Esophagus mucosa (tissue), 1 donor: ENCODE results near the gene ENTPD2. TPM values are rescaled to one million over a fixed set of nuclear protein-coding genes. Genes with fewer than 3 reads are reported as not detected.
"Not testable (repeated sequence)": the region's sequence is repeated elsewhere in the genome, so short reads cannot be mapped to it uniquely, and the experiment has no call there.

ENCODE experiments used
- ATAC-seq: fragments of 200-7000 bp; cut with Tn5 transposase; one replicate; pipeline ENCODE4 v1.9.1; 2020
- total RNA-seq: library from RNA; stranded (reverse); gene quantifications from one replicate; pipeline ENCODE4 v1.2.4, GENCODE V29; 2023
- donor health status: DM: yes; HTN: yes; CAD: no.

Gene ENTPD2
- total RNA-seq, 1 donor from 2014 or later, result 2.9 TPM

DNA sequence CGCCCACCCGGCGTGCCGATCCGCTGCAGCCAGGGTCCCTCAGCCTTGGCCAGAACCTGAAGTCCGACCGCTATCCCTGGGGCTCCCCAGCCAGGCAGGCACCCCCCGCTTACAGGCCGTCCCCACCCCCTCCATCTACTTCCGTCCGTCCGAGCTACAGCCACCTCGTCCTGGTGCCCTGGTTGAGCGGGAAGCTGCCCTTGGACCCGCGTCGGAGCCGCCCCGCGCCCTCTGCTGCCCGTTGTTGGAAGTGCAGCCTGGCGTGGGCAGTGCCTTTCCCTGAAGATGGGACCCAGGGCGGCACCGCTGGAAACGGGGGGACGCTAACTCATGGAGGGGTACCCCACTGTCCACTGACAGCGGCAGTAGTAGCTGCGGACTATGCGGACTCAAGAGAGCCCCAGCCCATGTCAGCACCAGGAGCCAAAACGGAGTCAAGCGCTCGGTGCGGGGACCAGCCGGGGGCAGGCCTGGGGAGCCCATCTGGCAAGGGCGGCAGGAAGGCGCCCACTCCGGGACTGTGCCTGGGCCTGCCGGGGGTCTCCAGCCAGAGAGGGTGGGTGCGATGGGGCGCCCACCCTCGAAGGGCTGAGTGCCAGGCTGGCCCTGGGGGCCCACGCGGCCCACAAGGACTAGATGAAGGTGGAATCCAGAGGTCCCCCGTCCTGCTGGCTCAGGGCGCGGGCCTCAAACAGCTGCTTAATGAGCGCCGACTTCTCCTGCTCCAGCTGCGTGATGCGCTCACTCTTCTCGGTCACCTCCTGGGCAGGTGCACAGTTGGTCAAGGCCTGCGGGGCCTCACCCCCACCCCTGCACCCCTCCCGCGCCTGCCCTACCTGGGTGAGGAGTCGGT, 10.4 kb upstream of the ENTPD2 start:
- ATAC-seq, result peak; percentile 44

DNA sequence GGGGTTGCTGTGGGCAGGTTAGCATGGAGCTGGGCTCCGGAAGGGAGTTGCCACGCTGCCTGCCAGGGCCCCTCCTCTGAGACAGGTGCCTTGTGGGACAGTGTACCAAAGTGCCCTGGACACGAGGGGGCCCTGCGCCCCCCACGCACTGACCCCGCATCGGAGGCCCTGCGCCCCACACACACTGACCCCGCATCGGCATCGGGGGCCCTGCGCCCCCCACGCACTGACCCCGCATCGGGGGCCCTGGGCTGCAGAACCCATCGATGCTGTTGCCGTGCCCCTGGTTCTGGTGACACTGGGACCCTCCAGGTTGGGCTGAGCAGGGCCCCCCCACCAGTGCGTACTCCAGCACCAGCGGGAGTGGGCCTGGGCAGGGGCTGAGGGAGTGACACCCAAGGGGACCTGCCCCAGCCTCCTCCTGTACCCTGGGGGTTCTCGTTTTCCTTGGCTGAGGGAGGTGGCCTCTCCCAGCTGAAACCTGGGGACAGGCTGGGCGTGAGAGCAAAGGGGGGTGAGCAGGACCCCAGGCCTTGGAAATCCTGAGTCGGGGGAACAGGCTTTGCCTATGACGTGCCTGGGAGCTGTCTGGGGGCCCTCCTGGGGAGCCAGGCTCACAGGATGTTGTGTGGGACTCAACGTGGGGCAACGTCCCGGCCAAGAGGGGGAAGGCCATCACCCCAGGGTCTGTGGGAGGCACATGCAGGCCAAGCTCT, 9.6 kb upstream of the ENTPD2 start:
- no peak for ATAC-seq

GRCh38 chr9:137062798-137063197, 8.9 kb upstream of the ENTPD2 start:
- not testable (repeated sequence) for ATAC-seq

DNA sequence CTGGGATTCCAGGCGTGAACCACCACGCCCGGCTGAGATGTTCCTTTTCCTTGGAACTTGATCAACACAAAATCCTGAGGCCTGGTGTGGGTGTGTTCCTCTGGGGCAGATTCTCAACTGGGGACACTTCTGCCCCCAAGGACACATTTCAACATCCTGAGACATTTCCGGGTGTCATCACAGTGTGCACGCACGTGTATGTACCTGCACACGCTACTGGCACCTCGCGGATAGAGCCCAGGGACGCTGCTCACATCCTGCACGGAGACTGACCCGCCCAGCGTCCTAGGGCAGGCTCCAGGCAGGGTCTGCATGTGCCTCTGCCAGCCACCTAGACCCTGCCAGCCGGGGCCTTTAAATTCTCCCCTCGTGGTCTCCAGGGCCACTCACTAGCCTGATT, 8.5 kb upstream of the ENTPD2 start:
- ATAC-seq, result peak; percentile 42

- ATAC-seq, result no peak
Observed at GRCh38 chr9:137058521-137059234, 4.8 kb upstream of the ENTPD2 start.

DNA sequence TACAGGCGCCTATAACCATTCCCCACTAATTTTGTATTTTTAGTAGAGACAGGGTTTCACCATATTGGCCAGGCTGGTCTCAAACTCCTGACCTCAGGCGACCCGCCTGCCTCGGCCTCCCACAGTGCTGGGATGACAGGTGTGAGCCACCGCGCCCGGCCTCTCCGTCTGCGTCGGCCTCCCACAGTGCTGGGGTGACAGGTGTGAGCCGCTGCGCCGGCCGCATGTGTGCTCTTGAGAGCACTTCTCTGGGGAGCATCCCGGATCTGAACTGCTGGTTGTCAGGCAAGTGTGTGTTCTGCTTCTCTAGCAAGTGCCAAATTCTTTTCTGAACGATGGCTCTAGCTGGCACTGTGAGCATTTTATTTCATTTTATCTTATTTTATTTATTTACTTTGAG, 3.7 kb upstream of the ENTPD2 start:
- ATAC-seq, result no peak

DNA sequence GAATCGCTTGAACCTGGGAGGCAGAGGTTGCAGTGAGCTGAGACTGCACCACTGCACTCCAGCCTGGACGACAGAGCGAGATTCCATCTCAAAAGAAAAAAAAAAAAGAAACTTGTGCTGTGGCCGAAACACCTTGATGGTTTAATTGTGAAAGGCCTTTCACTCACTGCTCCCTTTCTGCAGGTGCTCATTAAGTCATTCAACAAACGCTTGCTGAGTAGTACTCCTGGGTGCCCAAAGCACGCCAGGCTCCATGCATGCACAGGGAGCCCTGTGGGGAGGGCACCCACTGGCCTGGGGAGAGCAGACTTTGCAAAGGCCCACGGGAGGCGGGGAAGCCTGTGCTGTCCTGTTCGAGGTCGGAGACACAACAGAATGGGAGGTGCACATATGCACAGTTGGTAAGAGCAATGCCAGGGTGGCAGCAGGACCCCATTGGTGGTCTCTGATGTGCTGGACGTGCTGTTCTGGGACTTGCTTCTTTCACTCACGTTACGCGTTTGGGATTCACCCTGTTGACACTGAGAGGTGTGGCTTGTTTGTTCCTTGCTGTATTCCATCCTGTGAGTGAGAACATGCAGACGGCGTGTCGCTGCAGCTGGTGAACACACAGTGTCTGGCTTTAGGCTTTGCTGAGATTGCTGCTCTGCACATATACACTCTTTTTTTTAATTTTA, 3.0 kb upstream of the ENTPD2 start:
- ATAC-seq, result no peak

- no peak for ATAC-seq
Observed at GRCh38 chr9:137055385-137056364, 1.8 kb upstream of the ENTPD2 start.

GRCh38 chr9:137054932-137055384, 1.1 kb upstream of the ENTPD2 start:
- ATAC-seq, result no peak

DNA sequence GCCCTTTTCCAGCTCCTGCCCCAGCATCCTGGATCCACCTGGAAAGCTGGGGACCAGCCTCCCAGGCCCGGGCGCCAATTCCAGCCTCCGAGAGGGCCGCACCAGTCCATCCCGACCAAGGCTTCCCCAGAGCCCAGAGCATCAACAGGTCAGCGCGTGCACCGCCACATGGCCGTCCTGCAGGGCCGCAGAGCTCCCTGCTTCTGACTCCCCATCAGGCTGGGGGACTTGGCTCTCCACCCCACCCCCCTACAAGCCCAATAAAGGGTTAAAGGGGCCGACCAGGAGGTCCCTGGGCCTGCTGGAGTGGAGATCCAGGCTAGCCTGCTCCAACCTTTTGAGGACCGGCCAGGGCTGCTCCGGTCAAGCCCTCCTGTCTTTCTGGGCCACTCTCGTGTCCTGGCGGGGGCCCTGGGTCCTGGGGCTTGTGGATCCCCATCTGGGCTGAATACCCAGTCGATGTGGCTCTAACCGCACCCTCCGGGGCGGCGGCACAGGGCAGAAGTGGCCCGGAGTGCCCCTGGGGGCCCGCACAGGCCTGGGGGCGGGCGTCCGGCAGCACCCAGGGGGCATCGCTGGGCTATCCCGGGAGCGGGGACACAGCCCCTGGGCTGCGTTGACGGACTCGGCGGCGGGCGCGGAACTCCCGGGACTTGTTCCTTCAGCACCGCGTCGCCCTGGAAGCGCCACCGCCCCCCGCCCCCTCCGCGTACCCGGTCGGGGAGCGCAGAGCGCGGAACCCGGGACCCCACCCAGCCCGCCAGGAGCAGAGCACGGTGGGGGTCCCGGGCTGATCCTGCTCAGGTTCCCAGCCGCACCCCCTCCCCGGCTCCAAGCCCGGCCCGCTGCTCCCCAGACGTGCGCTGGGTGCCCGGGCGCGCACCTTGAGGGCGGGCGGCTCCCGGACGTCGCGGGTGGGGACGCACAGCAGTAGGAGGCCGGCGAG, 590 bp downstream of the ENTPD2 start:
- peak; percentile 48 for ATAC-seq

DNA sequence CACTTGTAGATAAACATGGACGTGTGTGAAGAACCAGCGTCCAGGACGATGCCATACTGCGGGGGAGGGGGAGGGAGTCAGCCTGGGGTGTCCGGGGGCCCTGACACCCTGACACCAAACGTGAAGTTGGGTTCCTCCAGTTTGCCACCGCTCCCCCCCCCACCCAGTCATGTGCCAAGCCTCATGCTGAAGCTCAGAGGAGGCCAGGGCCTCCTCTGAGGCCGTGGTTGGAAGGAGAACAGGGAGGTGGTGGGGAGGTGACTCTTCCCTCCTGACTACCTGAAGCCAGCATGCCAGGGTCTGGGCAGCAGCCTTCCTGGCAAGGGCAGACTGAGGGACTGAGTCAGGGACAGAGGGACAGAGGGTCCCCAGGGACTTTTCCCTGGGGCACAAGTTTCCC, 1.6 kb downstream of the ENTPD2 start:
- ATAC-seq, result no peak

GRCh38 chr9:137051145-137051724, 2.6 kb downstream of the ENTPD2 start:
- no peak for ATAC-seq

GRCh38 chr9:137050570-137050969, 3.3 kb downstream of the ENTPD2 start:
- no peak for ATAC-seq

- ATAC-seq, result no peak
Observed at GRCh38 chr9:137049544-137050449, 4.1 kb downstream of the ENTPD2 start.

- ATAC-seq, result no peak
Observed at GRCh38 chr9:137048655-137049543, 5.0 kb downstream of the ENTPD2 start.

DNA sequence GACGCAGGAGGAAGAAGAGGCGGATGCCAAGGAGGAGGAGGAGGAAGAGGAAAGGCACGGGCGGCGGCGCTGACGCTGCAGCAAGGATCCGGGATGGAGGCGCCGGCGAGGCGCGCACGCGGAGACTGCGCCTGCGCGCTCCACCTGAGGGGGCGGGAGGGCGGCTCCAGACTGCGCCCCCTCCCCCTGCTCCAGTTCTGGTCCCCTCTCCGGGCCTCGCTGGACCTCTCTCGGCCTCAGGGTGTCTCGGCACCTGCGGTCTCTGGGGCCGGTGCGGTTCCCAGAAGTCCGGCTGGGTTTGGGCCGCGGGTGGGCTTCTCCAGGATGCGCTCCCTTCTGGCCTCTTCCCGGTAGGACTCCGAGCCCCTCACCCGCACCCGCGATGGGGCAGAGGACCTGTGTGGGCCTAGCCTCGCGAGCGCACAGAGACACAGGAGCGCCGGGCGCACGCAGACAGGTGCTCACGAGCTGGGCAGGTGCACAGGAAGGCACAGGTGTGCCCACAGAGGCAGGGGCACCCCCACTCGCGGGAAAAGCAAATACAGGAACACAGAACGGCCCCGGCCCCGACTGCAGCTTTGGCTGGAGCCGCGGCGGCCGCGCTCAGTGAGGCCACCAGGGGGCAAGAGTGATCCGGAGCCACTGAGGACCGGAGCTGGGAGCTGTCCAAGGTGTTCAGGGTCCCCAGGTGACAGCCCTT, 7.6 kb downstream of the ENTPD2 start, which contains the start of gene NPDC1:
NPDC1 (minus strand) TSS at position 90 of the 700 bp plus-strand sequence. CDS start 188 bp downstream, outside the sequence.
- peak; percentile 57 for ATAC-seq
